ENCODE results near the gene HTT. TPM values are rescaled to one million over a fixed set of nuclear protein-coding genes. Genes with fewer than 3 reads are reported as not detected.

Gene HTT
- total and polyA plus RNA-seq, 9 of the 15 experiments (the other 6 are each of a cell fraction or from before 2014, with no cell fraction given) = 0.66 to 31.6 (median 14.7) TPM

GRCh38 chr4:3073158-3074077 lies 1.1 kb upstream of the HTT start (continued):
- TF ChIP-seq BDP1 (IDR thresholded peaks at IDR 0.05; ENCODE audit: insufficient read depth, insufficient read length) = no peak
- TF ChIP-seq PCBP1 (IDR thresholded peaks at IDR 0.05; ENCODE audit: low read depth, low read length, poor library complexity, severe bottlenecking) = peak; percentile 67
- TF ChIP-seq FOXJ2 (tag; IDR thresholded peaks at IDR 0.05) = no peak
- TF ChIP-seq ZNF318 (IDR thresholded peaks at IDR 0.05; ENCODE audit: borderline replicate concordance in 1 of 2, low read depth in 1 of 2) = no peak
- TF ChIP-seq PPARD (CRISPR knock-in tag; IDR thresholded peaks at IDR 0.05) = no peak
- peak; percentile 47 for TF ChIP-seq ELF1 (tag; IDR thresholded peaks at IDR 0.05)
- no peak for TF ChIP-seq ZBTB26 (CRISPR knock-in tag; IDR thresholded peaks at IDR 0.05)
- no peak for TF ChIP-seq ATF7 (IDR thresholded peaks at IDR 0.05)
- TF ChIP-seq CTCF (IDR thresholded peaks at IDR 0.05 in 2 of 3, conservative IDR thresholded peaks at IDR 0.05 in 1 of 3; ENCODE audit: insufficient read depth in 2 of 3, low read depth in 1 of 3, low read length in 3 of 3) = 0 out of 6 replicates have a peak, but pooled peaks of 2 of the 3 experiments have one; percentile 4 to 26
- no peak for TF ChIP-seq PHB2 (IDR thresholded peaks at IDR 0.05; ENCODE audit: low read depth)
